A549 treated with AZD9567 at 1 μM for 4 hours (cell line): ENCODE data around the gene NUCB1. TPM values are rescaled to one million over a fixed set of nuclear protein-coding genes. Genes with fewer than 3 reads are reported as not detected.

ENCODE experiments used
- total RNA-seq: library from RNA; stranded (reverse); fragments of 200-300 nt; extraction: Qiagen RNA extraction; gene quantifications from 5 replicates; pipeline ENCODE4 v1.2.3, GENCODE V29; 2022; ENCODE audit not compliant: insufficient read depth

NUCB1 gene
- total RNA-seq = 196 to 206 TPM (median 200 TPM) in 5 replicates

GRCh38 chr19:48899781-48900476 lies at the start of gene NUCB1:
NUCB1 (plus strand) TSS chr19:48900312; CDS start chr19:48900797, 485 bp downstream.

GRCh38 chr19:48868114-48868886 lies 31.8 kb upstream of the NUCB1 start, which contains the start of gene PLEKHA4:
PLEKHA4 (minus strand) TSS chr19:48868617; CDS start chr19:48867620, 997 bp downstream.

GRCh38 chr19:48872182-48872883 lies 27.8 kb upstream of the NUCB1 start, which contains the start of gene PPP1R15A:
PPP1R15A (plus strand) TSS chr19:48872421; CDS start chr19:48873234, 813 bp downstream.

DNA sequence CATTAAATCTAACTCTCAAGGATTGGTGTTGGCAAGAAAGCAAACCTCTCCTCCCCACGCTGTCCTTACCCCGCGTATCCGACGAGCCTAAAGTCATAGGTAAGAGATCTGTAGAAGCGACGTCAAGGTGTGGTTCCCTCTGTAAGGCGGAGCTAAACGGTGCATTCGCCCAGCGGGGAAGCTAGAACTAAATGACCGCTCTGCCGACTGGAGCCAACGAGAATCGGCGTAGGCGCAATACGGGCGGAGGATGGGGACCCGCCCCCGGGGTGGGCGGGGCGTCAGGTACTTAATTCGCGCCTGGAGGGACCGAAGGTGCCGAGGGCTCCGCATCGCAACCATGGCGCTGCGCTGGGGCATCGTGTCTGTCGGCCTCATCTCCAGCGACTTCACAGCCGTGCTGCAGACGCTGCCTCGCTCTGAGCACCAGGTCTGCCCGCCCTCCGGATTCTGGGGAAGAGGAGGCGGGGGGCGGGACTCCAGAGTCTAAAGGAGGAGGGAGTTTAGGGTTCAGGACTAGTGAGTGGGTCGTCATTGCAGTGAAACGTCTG lies 33.3 kb downstream of the NUCB1 start, which contains the start of gene DHDH:
TSS of gene DHDH (plus strand) at position 318 of the 551 bp plus-strand sequence. CDS start at position 341, 23 bp downstream.

DNA sequence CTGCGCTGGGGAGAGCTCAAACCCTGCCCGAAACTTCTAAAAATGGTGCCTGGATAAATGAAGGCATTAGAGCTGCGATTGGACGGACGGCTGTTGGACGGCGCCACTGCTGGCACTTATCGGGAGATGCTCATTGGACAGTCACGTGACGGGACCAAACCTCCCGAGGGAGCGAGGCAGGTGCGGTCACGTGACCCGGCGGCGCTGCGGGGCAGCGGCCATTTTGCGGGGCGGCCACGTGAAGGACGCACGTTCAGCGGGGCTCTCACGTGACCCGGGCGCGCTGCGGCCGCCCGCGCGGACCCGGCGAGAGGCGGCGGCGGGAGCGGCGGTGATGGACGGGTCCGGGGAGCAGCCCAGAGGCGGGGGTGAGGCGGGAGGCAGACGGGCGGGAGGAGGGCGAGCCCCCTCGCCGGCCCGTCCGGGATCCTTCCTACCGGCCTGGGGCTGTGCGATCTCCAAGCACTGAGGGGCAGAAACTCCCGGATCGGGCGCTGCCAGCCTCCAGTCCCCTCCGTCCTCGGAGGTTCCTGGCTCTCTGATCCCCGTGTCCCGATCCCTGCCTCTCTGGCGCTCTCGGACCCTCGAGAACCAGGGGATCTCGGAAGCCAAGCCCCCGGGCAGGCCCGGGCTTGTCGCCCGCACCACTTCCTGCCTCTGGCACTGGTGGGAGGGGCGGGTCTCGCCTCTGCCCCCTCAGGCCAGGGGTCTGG lies 54.6 kb downstream of the NUCB1 start, which contains the start of gene BAX:
TSS of gene BAX (plus strand) at position 281 of the 713 bp plus-strand sequence. CDS start at position 335, 54 bp downstream.

GRCh38 chr19:48965040-48965805 lies 65.1 kb downstream of the NUCB1 start, which contains the start of gene FTL:
FTL (plus strand) TSS chr19:48965309; CDS start chr19:48965508, 199 bp downstream.

Other genes with a start within 250 kb of the NUCB1 start
- 0.26 to 0.48 TPM (median 0.29 TPM) in 4 of 5 replicates, not detected in the other for gene NTN5, start 227.3 kb upstream of the NUCB1 start, total RNA-seq
- not detected in 5 replicates for gene FUT2, start 204.3 kb upstream of the NUCB1 start, total RNA-seq
- gene MAMSTR, start 180.6 kb upstream of the NUCB1 start, total RNA-seq = 0.31 to 0.46 TPM (median 0.38 TPM) in 4 of 5 replicates, not detected in the other
- gene RASIP1, start 159.7 kb upstream of the NUCB1 start, total RNA-seq = 0.52 to 3.2 TPM (median 0.64 TPM) in 5 replicates
- 0.03 TPM in 1 of 5 replicates, not detected in the others for gene IZUMO1, start 153.4 kb upstream of the NUCB1 start, total RNA-seq
- 0.06 to 0.10 TPM (median 0.08 TPM) in 4 of 5 replicates, not detected in the other for gene FUT1, start 147.7 kb upstream of the NUCB1 start, total RNA-seq
- not detected in 5 replicates for gene FGF21, start 144.8 kb upstream of the NUCB1 start, total RNA-seq
- gene BCAT2, start 89.3 kb upstream of the NUCB1 start, total RNA-seq = 56.8 to 66.6 TPM (median 61.9 TPM) in 5 replicates
- 9.3 to 17.4 TPM (median 13.4 TPM) in 5 replicates for gene HSD17B14, start 63.8 kb upstream of the NUCB1 start, total RNA-seq
- 1.1 to 1.7 TPM (median 1.2 TPM) in 5 replicates for gene PLEKHA4, start 31.7 kb upstream of the NUCB1 start, total RNA-seq
- gene PPP1R15A, start 27.9 kb upstream of the NUCB1 start, total RNA-seq = 77.7 to 128 TPM (median 99.5 TPM) in 5 replicates
- gene TULP2, start 1.6 kb upstream of the NUCB1 start, total RNA-seq = not detected in 5 replicates
- gene DHDH, start 33.4 kb downstream of the NUCB1 start, total RNA-seq = 1.5 to 1.7 TPM (median 1.5 TPM) in 4 of 5 replicates, not detected in the other
- 289 to 347 TPM (median 317 TPM) in 5 replicates for gene BAX, start 54.6 kb downstream of the NUCB1 start, total RNA-seq
- 15,391 to 23,528 TPM (median 18,182 TPM) in 5 replicates for gene FTL, start 65.0 kb downstream of the NUCB1 start, total RNA-seq
- 18.5 to 36.7 TPM (median 21.4 TPM) in 5 replicates for gene GYS1, start 93.0 kb downstream of the NUCB1 start, total RNA-seq
- gene RUVBL2, start 93.6 kb downstream of the NUCB1 start, total RNA-seq = 214 to 245 TPM (median 233 TPM) in 5 replicates
- not detected in 5 replicates for gene LHB, start 116.8 kb downstream of the NUCB1 start, total RNA-seq
- 0.16 TPM in 1 of 5 replicates, not detected in the others for gene CGB3, start 124.0 kb downstream of the NUCB1 start, total RNA-seq
- 0.17 to 0.31 TPM (median 0.31 TPM) in 3 of 5 replicates, not detected in the others for gene CGB2, start 131.6 kb downstream of the NUCB1 start, total RNA-seq
- 0.31 TPM in 1 of 5 replicates, not detected in the others for gene CGB1, start 136.6 kb downstream of the NUCB1 start, total RNA-seq
- 0.27 to 0.72 TPM (median 0.49 TPM) in 4 of 5 replicates, not detected in the other for gene CGB5, start 143.5 kb downstream of the NUCB1 start, total RNA-seq
- gene CGB8, start 148.8 kb downstream of the NUCB1 start, total RNA-seq = 2.3 to 6.3 TPM (median 2.8 TPM) in 5 replicates
- 0.45 to 0.84 TPM (median 0.56 TPM) in 4 of 5 replicates, not detected in the other for gene CGB7, start 157.4 kb downstream of the NUCB1 start, total RNA-seq
- 0.34 to 0.47 TPM (median 0.40 TPM) in 4 of 5 replicates, not detected in the other for gene NTF4, start 164.5 kb downstream of the NUCB1 start, total RNA-seq
- gene KCNA7, start 172.4 kb downstream of the NUCB1 start, total RNA-seq = not detected in 5 replicates
- 321 to 348 TPM (median 341 TPM) in 5 replicates for gene SNRNP70, start 185.1 kb downstream of the NUCB1 start, total RNA-seq
- gene LIN7B, start 214.1 kb downstream of the NUCB1 start, total RNA-seq = 5.5 to 9.1 TPM (median 6.9 TPM) in 5 replicates
- gene C19orf73, start 218.8 kb downstream of the NUCB1 start, total RNA-seq = 1.2 to 2.0 TPM (median 1.8 TPM) in 4 of 5 replicates, not detected in the other
- 3.3 to 9.3 TPM (median 8.5 TPM) in 5 replicates for gene PPFIA3, start 219.2 kb downstream of the NUCB1 start, total RNA-seq